MG63 (cell line): ENCODE data around the gene FRAS1. TPM values are rescaled to one million over a fixed set of nuclear protein-coding genes. Genes with fewer than 3 reads are reported as not detected.
"Not testable (repeated sequence)": the region's sequence is repeated elsewhere in the genome, so short reads cannot be mapped to it uniquely, and the experiment has no call there.

Experiments used
- DNase-seq: peaks from one replicate; pipeline ENCODE4 v3.0.0-alpha.2; 2020
- H3K27me3 ChIP-seq: fragments of 250-450 bp; sonication (Bioruptor Pico); 2 replicates; pipeline ENCODE4 v1.5.1; 2020; ENCODE audit warnings: mild to moderate bottlenecking, moderate library complexity
- H3K36me3 ChIP-seq: fragments of 250-450 bp; sonication (Bioruptor Pico); 2 replicates; pipeline ENCODE4 v1.5.1; 2020; ENCODE audit warnings: mild to moderate bottlenecking, moderate library complexity
- H3K4me3 ChIP-seq: fragments of 250-450 bp; sonication (Bioruptor Pico); 2 replicates; pipeline ENCODE4 v1.5.1; 2020; ENCODE audit warnings: mild to moderate bottlenecking, moderate library complexity
- H3K9me3 ChIP-seq: fragments of 250-450 bp; sonication (Bioruptor Pico); 2 replicates; pipeline ENCODE4 v1.5.1; 2020; ENCODE audit warnings: mild to moderate bottlenecking, moderate library complexity
- total RNA-seq: library from RNA; depleted of rRNA; stranded (reverse); fragments of >200 nt; shearing (Covaris generic); gene quantifications from 2 replicates; pipeline ENCODE4 v1.2.3, GENCODE V29; 2014; ENCODE audit warnings: low replicate concordance

Gene FRAS1
- total RNA-seq, 1 experiment from 2014 or later, result 0.03 TPM

- Histone ChIP-seq H3K9me3 (no peaks in the 10 kb centered on the region), H3K4me3 (no peak overlapping the region), H3K36me3 (no peaks in the 10 kb centered on the region), H3K27me3 (peaks cover 2% of the 10 kb centered on the region)
- no peak for DNase-seq
Measured at GRCh38 chr4:78081541-78081940, 24.4 kb downstream of the FRAS1 start.

DNA sequence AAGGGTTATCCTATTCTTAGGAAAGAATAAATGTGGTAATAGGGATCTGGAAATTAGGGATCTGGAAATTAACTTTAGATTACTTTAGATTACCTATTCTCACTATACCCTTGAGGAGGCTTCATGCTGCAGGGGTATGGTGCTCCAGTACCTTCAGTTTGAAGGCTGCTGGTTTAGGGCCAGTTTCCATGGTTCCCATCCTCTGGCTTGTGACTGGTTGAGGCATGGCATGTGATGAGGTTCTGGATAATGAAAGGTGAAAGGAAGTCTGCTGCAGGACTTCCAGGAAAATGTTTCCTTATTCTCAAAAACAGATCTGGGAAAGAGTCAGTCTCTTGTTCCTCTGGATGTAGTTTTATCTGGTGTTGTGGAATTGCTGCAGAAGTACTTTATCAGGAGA lies 25.9 kb downstream of the FRAS1 start:
- peaks cover 2% of the 10 kb centered on the region for H3K27me3 ChIP-seq

GRCh38 chr4:78091534-78091933 lies 34.4 kb downstream of the FRAS1 start:
- DNase-seq, result no peak
- H3K4me3 ChIP-seq, result no peak overlapping the region
- H3K9me3 ChIP-seq, result no peaks in the 10 kb centered on the region
- no peaks in the 10 kb centered on the region for H3K36me3 ChIP-seq
- H3K27me3 ChIP-seq, result no peaks in the 10 kb centered on the region

More for the DNA sequence above, 25.9 kb downstream of the FRAS1 start:
- no peak overlapping the region for H3K4me3 ChIP-seq
- no peak for DNase-seq
- H3K36me3 ChIP-seq, result no peaks in the 10 kb centered on the region
- H3K9me3 ChIP-seq, result no peaks in the 10 kb centered on the region

DNA sequence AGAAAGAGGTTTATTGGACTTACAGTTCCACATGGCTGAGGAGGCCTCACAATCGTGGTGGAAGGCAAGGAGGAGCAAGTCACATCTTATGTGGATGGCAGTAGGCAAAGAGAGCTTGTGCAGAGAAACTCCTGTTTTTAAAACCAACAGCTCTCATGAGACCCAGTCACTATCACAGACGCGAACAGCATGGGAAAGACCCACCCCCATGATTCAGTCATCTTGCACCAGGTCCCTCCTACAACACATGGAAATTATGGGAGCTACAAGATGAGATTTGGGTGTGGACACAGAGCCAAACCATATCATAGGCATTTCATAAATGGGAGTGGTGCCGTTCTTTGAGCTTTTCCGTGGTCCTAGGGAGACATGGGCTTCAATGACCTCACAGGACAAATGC lies 35.2 kb downstream of the FRAS1 start:
- not testable (repeated sequence) for H3K36me3 ChIP-seq, H3K9me3 ChIP-seq, DNase-seq, H3K4me3 ChIP-seq, H3K27me3 ChIP-seq

DNA sequence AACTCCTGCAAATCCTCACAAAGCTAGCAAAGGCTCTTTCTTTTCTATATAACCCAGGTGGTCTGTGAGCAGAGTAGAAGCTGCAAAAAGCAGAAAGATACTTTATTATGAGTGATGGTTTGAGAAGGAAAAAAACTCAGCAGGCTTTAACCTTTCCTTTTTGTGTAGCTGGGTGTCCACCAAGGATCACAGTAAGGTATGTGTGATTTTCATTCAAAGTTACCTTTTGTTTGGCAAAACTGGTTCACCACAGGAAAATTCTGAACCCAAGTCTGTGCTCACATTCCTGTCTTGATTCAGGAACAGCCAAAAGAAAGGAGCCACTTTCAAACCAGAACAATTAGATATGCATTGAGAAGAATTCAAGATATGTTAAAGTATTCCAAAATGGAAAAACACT lies 35.7 kb downstream of the FRAS1 start:
- H3K4me3 ChIP-seq, result no peak overlapping the region
- no peaks in the 10 kb centered on the region for H3K9me3 ChIP-seq
- no peaks in the 10 kb centered on the region for H3K36me3 ChIP-seq
- DNase-seq, result no peak
- H3K27me3 ChIP-seq, result no peaks in the 10 kb centered on the region

DNA sequence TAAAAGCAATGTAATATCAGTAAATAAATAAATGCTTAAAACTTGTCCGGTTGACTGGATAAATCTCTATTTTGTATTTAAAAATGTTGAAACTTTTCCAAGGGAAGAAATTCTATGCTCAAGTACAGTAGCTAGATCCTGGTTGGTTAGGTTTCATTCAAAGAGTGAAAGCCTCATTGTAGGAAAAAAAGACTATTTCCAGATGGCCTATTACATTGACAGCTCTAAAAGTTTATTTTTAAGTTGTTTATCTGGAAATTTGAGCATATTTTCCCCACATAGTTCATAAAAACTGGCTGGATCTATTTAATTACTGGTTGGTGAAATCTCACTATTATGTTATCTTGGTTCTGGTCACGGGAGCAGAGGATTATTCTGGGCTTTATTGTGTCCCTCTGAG lies 38.0 kb downstream of the FRAS1 start:
- Histone ChIP-seq H3K9me3 (no peaks in the 10 kb centered on the region), H3K36me3 (no peaks in the 10 kb centered on the region), H3K4me3 (no peak overlapping the region), H3K27me3 (no peaks in the 10 kb centered on the region)
- no peak for DNase-seq

- Histone ChIP-seq H3K9me3 (no peaks in the 10 kb centered on the region), H3K36me3 (no peaks in the 10 kb centered on the region), H3K4me3 (no peak overlapping the region), H3K27me3 (no peaks in the 10 kb centered on the region)
- no peak for DNase-seq
Measured at GRCh38 chr4:78099058-78099457, 41.9 kb downstream of the FRAS1 start.

DNA sequence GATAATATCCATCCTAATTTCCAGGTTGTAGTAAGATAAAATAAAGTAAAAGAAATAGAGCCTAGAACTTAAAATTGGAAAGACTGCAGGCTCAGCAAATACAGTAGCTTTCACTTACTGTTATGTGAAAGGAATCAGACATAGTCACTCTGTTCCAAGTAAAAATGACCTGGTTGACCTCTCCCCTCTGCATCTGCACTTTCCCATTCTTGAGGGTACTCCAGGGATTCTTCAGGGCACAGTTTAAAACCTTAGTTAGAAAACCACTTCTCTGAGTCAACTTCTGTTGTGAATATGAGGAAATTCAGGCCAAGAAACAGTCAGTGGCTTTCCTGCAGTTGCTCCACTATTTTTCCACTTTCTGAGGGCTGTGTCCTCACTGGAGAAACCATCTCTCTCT lies 42.9 kb downstream of the FRAS1 start:
- no peaks in the 10 kb centered on the region for H3K27me3 ChIP-seq
- no peaks in the 10 kb centered on the region for H3K9me3 ChIP-seq
- DNase-seq, result no peak
- H3K4me3 ChIP-seq, result no peak overlapping the region
- H3K36me3 ChIP-seq, result no peaks in the 10 kb centered on the region

GRCh38 chr4:78119698-78120097 lies 62.6 kb downstream of the FRAS1 start:
- DNase-seq, result no peak
- no peaks in the 10 kb centered on the region for H3K27me3 ChIP-seq
- no peaks in the 10 kb centered on the region for H3K36me3 ChIP-seq
- H3K4me3 ChIP-seq, result no peak overlapping the region
- H3K9me3 ChIP-seq, result no peaks in the 10 kb centered on the region

DNA sequence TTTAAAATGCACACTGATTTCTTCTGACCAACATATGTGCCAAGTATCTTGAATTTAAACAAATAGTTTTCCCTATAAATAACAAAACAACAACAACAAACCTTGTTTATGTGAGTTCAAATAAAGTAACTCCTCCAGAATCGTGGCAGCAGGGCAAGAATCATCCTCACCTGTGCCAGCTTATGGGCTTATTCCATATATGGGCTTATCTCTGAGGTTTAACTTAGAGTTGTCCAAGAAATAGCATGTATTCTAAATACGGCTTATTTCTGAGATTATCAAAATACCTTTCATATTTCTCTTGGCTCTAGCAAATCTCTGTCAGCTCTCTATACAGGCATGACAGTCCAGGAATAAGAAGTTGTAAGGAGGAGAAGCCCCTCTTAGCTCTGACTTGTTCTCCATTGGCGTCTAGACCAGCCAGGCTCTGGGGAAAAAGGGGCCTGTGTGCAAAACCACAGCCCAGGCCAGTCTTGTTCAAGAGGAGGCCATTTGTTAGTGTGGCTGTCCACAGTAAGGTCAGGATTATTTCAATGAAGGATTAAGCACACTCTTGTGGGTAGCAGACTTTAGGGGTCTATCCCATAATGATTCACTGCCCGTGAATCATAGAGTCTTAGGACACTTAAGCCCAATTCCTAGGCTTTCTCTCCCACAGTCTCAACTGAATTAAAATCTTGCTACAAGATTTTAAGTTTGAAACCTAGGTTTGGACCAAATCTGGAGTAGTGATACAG lies 63.2 kb downstream of the FRAS1 start:
- Histone ChIP-seq H3K36me3 (no peaks in the 10 kb centered on the region), H3K9me3 (no peaks in the 10 kb centered on the region), H3K27me3 (no peaks in the 10 kb centered on the region), H3K4me3 (no peak overlapping the region)
- DNase-seq, result no peak

DNA sequence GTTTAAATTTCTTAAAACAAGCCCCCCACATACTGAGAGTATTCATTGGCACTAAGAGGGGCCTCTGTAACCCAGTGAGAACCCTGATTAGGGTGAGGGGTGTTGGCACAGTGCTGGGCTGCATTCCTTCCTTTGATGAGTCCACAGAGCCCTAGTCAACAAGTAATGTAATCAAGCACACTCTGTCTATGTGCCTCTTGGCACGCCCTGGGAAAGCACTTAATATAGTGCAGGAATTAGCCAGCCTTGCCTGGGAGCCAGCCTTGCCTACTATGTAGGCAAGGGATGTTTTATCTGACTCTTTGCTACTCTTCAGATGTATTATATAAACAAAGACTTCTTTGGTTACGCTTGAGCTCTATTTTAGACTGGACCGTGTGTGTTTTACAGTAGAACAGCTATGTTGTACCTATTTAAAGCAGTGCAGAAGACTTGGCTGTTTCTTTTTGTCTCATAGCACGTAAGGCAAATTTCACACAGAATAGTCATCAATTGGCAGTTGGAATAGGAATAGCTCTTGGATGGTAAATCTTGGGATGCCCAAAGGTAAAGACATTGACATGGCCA lies 64.3 kb downstream of the FRAS1 start:
- Histone ChIP-seq H3K9me3 (no peaks in the 10 kb centered on the region), H3K4me3 (no peak overlapping the region), H3K36me3 (no peaks in the 10 kb centered on the region), H3K27me3 (no peaks in the 10 kb centered on the region)
- peak; percentile 26 for DNase-seq

GRCh38 chr4:78125834-78126331 lies 68.8 kb downstream of the FRAS1 start:
- not testable (repeated sequence) for H3K9me3 ChIP-seq, H3K27me3 ChIP-seq, H3K36me3 ChIP-seq, H3K4me3 ChIP-seq
- DNase-seq, result peak; percentile 62

DNA sequence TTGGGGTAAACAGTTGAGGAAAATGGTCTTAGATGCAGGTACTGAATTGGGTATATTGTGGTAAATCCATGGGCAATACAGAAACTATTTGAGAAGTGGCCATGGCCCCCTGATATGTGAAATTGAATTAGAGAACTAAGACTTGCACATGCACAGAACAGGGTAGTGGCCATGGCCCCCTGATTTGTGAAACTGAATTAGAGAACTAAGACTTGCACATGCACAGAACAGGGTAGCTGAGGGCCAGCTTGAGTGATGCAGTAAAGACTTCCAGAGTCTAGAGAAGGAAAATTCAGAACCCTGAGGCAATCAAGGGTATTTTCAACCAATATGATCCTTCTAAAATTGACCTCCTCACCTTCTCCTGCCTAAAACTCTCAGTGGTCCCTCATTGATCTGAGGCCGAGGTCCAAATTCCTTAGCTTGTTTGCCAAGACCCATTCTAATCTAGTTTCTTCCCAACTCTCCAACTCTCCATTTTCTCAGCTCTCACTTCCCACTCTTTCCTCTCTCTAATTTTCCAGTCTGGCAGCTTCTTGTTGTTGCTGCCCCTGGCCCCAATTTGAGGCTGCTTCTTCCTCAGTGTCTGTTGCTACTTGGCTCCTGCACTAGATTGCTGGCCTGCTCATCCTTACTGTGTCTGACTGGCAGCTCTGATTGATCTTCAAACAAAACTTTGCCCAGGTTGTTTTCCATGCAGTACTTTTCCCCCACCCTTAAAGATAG lies 72.4 kb downstream of the FRAS1 start:
- Histone ChIP-seq H3K4me3 (no peak overlapping the region), H3K9me3 (no peaks in the 10 kb centered on the region), H3K27me3 (no peaks in the 10 kb centered on the region), H3K36me3 (no peaks in the 10 kb centered on the region)
- DNase-seq, result no peak

GRCh38 chr4:78131403-78131802 lies 74.3 kb downstream of the FRAS1 start:
- peak; percentile 29 for DNase-seq
- no peaks in the 10 kb centered on the region for H3K27me3 ChIP-seq
- H3K4me3 ChIP-seq, result no peak overlapping the region
- no peaks in the 10 kb centered on the region for H3K9me3 ChIP-seq
- H3K36me3 ChIP-seq, result no peaks in the 10 kb centered on the region

DNA sequence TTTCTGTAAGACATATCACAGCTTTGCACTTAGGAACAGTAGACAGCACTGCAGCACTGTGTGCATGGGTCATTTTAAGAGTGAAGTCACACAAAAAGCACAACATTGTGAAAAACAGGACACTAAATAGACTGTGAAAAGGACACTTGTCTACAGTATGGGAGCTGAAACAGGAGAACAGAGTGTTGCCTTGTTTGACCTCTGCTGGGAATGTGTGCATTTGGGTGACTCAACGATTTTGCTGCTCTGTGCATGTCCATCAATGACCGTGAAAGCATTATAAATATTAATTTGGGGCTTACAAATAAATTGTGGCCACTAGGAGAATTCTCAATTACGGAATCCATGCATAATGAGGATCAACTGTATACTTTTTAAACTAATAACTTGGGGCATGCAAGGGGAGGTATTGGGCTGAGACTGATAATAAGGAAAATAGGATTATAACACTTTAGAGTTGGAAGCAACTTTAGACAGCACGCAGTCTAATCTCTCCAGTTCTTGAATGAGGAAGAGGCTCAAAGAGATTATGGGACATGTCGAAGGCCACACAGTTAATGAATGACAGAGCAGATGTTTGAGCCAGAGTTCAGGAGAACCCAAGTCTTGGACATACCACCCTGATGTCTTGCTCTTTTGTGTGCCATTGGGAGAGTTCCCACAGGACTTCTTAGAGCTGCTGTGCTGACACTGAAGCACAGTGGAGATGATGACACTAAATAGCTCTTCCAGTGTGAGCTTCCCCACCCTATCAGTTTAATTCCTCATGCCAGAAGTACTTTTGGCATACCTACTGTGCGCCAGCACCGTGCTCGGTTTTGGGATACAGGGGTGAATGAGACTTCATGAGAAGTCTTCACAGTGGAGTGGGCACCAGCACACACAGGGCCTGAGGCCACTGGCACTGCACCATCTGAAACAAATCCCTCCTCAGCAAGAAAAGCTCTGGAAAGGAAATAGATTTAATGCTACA lies 79.3 kb downstream of the FRAS1 start:
- H3K4me3 ChIP-seq, result no peak overlapping the region
- no peaks in the 10 kb centered on the region for H3K9me3 ChIP-seq
- DNase-seq, result no peak
- H3K36me3 ChIP-seq, result no peaks in the 10 kb centered on the region
- H3K27me3 ChIP-seq, result no peaks in the 10 kb centered on the region

GRCh38 chr4:78137532-78137931 lies 80.4 kb downstream of the FRAS1 start:
- Histone ChIP-seq H3K27me3 (no peaks in the 10 kb centered on the region), H3K9me3 (no peaks in the 10 kb centered on the region), H3K4me3 (no peak overlapping the region), H3K36me3 (no peaks in the 10 kb centered on the region)
- DNase-seq, result no peak

DNA sequence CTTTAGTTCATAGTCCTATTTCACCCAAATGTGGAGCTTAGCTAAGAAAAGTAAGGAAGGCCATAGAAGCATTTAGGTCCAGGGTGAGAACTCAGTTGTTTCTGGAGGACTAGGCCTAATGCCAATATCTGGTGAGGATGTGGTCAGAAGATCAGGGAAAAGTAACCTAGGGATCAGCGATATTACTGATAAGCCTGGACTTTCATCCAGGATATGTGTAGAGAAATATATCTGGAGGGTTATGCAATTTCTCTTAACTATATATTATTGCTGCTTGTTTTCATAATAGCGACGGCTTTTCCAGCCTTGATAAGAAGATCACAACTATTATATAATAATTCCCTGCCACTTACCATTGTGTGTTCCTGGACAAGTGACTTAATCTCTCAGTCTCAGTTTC lies 81.1 kb downstream of the FRAS1 start:
- Histone ChIP-seq H3K27me3 (no peaks in the 10 kb centered on the region), H3K4me3 (no peak overlapping the region), H3K36me3 (no peaks in the 10 kb centered on the region), H3K9me3 (no peaks in the 10 kb centered on the region)
- DNase-seq, result no peak
